HT1080 (cell line): ENCODE data around the gene ITPRIPL1. TPM values are rescaled to one million over a fixed set of nuclear protein-coding genes. Genes with fewer than 3 reads are reported as not detected.

Experiments
- DNase-seq: peaks from one replicate; pipeline ENCODE4 v3.0.0-alpha.2; 2015; ENCODE audit warnings: low read depth
- total RNA-seq: library from RNA; depleted of rRNA; stranded (reverse); fragments of >200 nt; shearing (Covaris generic); gene quantifications from 2 replicates; pipeline ENCODE4 v1.2.3, GENCODE V29; 2014

The ITPRIPL1 gene
- total RNA-seq, 1 experiment from 2014 or later: 0.23 TPM

GRCh38 chr2:96320728-96321622 is 4.1 kb upstream of the ITPRIPL1 start:
- DNase-seq: peak; percentile 41

GRCh38 chr2:96323849-96324248 is 1.3 kb upstream of the ITPRIPL1 start:
- no peak for DNase-seq

- DNase-seq: no peak
Observed at GRCh38 chr2:96324721-96325040, 436 bp upstream of the ITPRIPL1 start.

- no peak for DNase-seq
Observed at GRCh38 chr2:96325884-96326255, 753 bp downstream of the ITPRIPL1 start.

GRCh38 chr2:96326564-96326963 is 1.4 kb downstream of the ITPRIPL1 start:
- no peak for DNase-seq

- no peak for DNase-seq
Observed at GRCh38 chr2:96326990-96327820, 2.1 kb downstream of the ITPRIPL1 start.

GRCh38 chr2:96329456-96329855 is 4.3 kb downstream of the ITPRIPL1 start:
- DNase-seq: peak; percentile 65

- no peak for DNase-seq
Observed at GRCh38 chr2:96329874-96330273, 4.8 kb downstream of the ITPRIPL1 start.

- peak; percentile 47 for DNase-seq
Observed at GRCh38 chr2:96330407-96330806, 5.3 kb downstream of the ITPRIPL1 start.

GRCh38 chr2:96333708-96334107 is 8.6 kb downstream of the ITPRIPL1 start:
- no peak for DNase-seq

GRCh38 chr2:96336104-96336775 is 11.1 kb downstream of the ITPRIPL1 start:
- no peak for DNase-seq

- DNase-seq: no peak
Observed at GRCh38 chr2:96336873-96337272, 11.8 kb downstream of the ITPRIPL1 start.

GRCh38 chr2:96340493-96341414 is 15.6 kb downstream of the ITPRIPL1 start:
- DNase-seq: no peak

- DNase-seq: no peak
Observed at GRCh38 chr2:96341641-96342040, 16.5 kb downstream of the ITPRIPL1 start.

GRCh38 chr2:96342085-96342484 is 17.0 kb downstream of the ITPRIPL1 start:
- peak; percentile 21 for DNase-seq

- DNase-seq: no peak
Observed at GRCh38 chr2:96344011-96344410, 18.9 kb downstream of the ITPRIPL1 start.

GRCh38 chr2:96345438-96345837 is 20.3 kb downstream of the ITPRIPL1 start:
- no peak for DNase-seq

GRCh38 chr2:96345868-96346462 is 20.8 kb downstream of the ITPRIPL1 start:
- DNase-seq: no peak

- no peak for DNase-seq
Observed at GRCh38 chr2:96347395-96347794, 22.3 kb downstream of the ITPRIPL1 start.

GRCh38 chr2:96353032-96353561 is 28.0 kb downstream of the ITPRIPL1 start:
- no peak for DNase-seq
